ENCODE results near the gene HEXA.

GRCh38 chr15:72304596-72304995 lies 71.2 kb downstream of the HEXA start:
- TF ChIP-seq POLR2A (IDR thresholded peaks at IDR 0.05), result no peak
- no peak for TF ChIP-seq CTCF (IDR thresholded peaks at IDR 0.05)
- TF ChIP-seq POLR2AphosphoS5 (IDR thresholded peaks at IDR 0.05), result no peak
